Glutamatergic neuron (in vitro differentiated cells): ENCODE results near the gene IGFBP6. TPM values are rescaled to one million over a fixed set of nuclear protein-coding genes. Genes with fewer than 3 reads are reported as not detected.

Experiments used
- DNase-seq: peaks from one replicate; pipeline ENCODE4 v3.0.0; 2022
- H3K27ac Mint-ChIP-seq: one replicate; pipeline ENCODE4 v1.8.0; 2020; ENCODE audit warnings: mild to moderate bottlenecking, mixed read lengths, inconsistent platforms; ENCODE audit not compliant: unreplicated experiment
- H3K27me3 Mint-ChIP-seq: one replicate; pipeline ENCODE4 v1.8.0; 2020; ENCODE audit warnings: mild to moderate bottlenecking, moderate library complexity, mixed read lengths, inconsistent platforms; ENCODE audit not compliant: unreplicated experiment
- H3K36me3 Mint-ChIP-seq: one replicate; pipeline ENCODE4 v1.8.0; 2020; ENCODE audit warnings: mild to moderate bottlenecking, mixed read lengths, inconsistent platforms; ENCODE audit not compliant: unreplicated experiment
- H3K4me1 Mint-ChIP-seq: one replicate; pipeline ENCODE4 v1.8.0; 2020; ENCODE audit warnings: mild to moderate bottlenecking, low read depth, mixed read lengths, inconsistent platforms; ENCODE audit not compliant: unreplicated experiment
- H3K4me3 Mint-ChIP-seq: one replicate; pipeline ENCODE4 v1.8.0; 2020; ENCODE audit warnings: mild to moderate bottlenecking, mixed read lengths, inconsistent platforms; ENCODE audit not compliant: unreplicated experiment
- H3K9me3 Mint-ChIP-seq: one replicate; pipeline ENCODE4 v1.8.0; 2020; ENCODE audit warnings: mild to moderate bottlenecking, moderate library complexity, mixed read lengths, inconsistent platforms; ENCODE audit not compliant: unreplicated experiment
- total RNA-seq: library from RNA; stranded (reverse); fragmentation: NEBNext Ultra II Directional; extraction: Animal tissue kit (Norgen Biotek cat#: 25700); gene quantifications from one replicate; pipeline ENCODE4 v1.2.1, GENCODE V29; 2021; ENCODE audit not compliant: unreplicated experiment
- TF ChIP-seq, protein P1 (sequence below): fragments of 200-600 bp; sonication (generic); IDR thresholded peaks from one replicate; pipeline ENCODE4 v1.5.0; 2021; ENCODE audit not compliant: partially characterized antibody, unreplicated experiment

IGFBP6 gene
- total RNA-seq, 1 donor from 2014 or later, result not detected

DNA sequence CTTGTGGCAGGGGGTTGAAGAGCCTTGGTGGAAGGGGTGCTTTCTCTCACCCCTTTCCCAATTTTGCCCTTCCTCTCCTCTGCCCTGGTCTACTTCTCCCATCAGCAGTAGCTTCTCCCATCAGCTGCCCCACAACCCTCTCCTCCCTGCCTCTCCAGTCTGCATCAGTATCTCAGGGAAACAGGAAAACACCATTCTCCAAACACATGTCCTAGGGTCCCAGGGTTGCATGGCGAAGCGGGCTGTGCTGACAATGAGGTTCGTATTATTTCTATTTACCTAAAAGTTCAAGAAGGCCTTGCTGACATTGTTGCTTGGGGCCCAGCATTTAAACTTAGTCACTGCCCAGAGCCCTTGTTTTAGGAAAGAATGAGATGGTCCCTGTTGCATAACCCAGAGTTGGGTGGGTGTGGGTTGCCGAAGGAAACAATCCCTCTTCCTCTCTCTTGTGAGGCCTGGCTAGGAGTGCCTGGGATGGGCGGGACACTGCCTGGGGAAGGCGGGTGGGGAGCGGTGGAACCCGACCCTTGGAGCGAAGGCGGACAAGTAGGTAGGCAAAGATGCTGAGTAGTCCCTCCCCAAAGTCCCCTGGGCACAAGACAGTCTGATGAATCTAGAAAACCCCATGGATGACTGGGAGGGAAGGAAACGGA is 1.3 kb upstream of the IGFBP6 start:
- H3K9me3 Mint-ChIP-seq, result peaks cover 6% of the 10 kb centered on the region
- H3K27ac Mint-ChIP-seq, result no peak overlapping the region
- no peak for DNase-seq
- peaks cover 8% of the 10 kb centered on the region for H3K4me1 Mint-ChIP-seq
- H3K36me3 Mint-ChIP-seq, result no peaks in the 10 kb centered on the region
- peaks cover 32% of the 10 kb centered on the region for H3K27me3 Mint-ChIP-seq
- TF ChIP-seq, protein P1, sequence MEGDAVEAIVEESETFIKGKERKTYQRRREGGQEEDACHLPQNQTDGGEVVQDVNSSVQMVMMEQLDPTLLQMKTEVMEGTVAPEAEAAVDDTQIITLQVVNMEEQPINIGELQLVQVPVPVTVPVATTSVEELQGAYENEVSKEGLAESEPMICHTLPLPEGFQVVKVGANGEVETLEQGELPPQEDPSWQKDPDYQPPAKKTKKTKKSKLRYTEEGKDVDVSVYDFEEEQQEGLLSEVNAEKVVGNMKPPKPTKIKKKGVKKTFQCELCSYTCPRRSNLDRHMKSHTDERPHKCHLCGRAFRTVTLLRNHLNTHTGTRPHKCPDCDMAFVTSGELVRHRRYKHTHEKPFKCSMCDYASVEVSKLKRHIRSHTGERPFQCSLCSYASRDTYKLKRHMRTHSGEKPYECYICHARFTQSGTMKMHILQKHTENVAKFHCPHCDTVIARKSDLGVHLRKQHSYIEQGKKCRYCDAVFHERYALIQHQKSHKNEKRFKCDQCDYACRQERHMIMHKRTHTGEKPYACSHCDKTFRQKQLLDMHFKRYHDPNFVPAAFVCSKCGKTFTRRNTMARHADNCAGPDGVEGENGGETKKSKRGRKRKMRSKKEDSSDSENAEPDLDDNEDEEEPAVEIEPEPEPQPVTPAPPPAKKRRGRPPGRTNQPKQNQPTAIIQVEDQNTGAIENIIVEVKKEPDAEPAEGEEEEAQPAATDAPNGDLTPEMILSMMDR, result no peak
- H3K4me3 Mint-ChIP-seq, result no peak overlapping the region

GRCh38 chr12:53096759-53097158 is 708 bp upstream of the IGFBP6 start:
- no peaks in the 10 kb centered on the region for H3K36me3 Mint-ChIP-seq
- DNase-seq, result no peak
- peak overlapping the region; percentile 88 for H3K4me3 Mint-ChIP-seq
- peaks cover 32% of the 10 kb centered on the region for H3K27me3 Mint-ChIP-seq
- H3K27ac Mint-ChIP-seq, result no peak overlapping the region
- H3K4me1 Mint-ChIP-seq, result peaks cover 8% of the 10 kb centered on the region
- peaks cover 6% of the 10 kb centered on the region for H3K9me3 Mint-ChIP-seq
- TF ChIP-seq, protein P1, result no peak

DNA sequence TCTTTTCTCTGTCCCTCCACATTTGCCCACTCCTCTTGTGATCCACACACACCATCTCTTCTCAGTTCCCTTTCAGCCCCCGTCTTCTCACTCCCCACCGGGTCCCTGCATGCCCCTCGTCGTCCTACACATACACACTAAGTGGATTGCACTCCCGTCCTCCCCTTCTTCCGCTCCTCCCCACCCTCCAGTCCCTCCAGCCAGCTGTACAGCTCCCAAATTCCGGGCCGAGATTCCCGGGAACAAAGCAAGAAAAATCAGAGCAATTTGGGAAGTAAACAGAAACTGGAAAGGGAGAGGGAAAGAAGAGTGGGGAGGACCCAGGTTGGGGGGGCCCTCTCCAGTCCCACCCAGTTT is 282 bp upstream of the IGFBP6 start:
- Mint-ChIP-seq H3K27ac (no peak overlapping the region), H3K36me3 (no peaks in the 10 kb centered on the region), H3K9me3 (peaks cover 6% of the 10 kb centered on the region), H3K4me1 (peaks cover 8% of the 10 kb centered on the region), H3K4me3 (peak overlapping the region; percentile 88), H3K27me3 (peaks cover 32% of the 10 kb centered on the region)
- DNase-seq, result no peak
- TF ChIP-seq, protein P1, result no peak

- peaks cover 6% of the 10 kb centered on the region for H3K9me3 Mint-ChIP-seq
- DNase-seq, result no peak
- peak overlapping the region; percentile 91 for H3K4me3 Mint-ChIP-seq
- H3K27me3 Mint-ChIP-seq, result peaks cover 32% of the 10 kb centered on the region
- H3K27ac Mint-ChIP-seq, result no peak overlapping the region
- TF ChIP-seq, protein P1, result no peak
- peaks cover 8% of the 10 kb centered on the region for H3K4me1 Mint-ChIP-seq
- no peaks in the 10 kb centered on the region for H3K36me3 Mint-ChIP-seq
Measured at GRCh38 chr12:53098354-53098981, 1.0 kb downstream of the IGFBP6 start.
